Measurements from ENCODE around the gene FOXA2. TPM values are rescaled to one million over a fixed set of nuclear protein-coding genes. Genes with fewer than 3 reads are reported as not detected.

Gene FOXA2
- total and polyA plus RNA-seq, 2 of the 13 experiments (the other 11 are each of a cell fraction or from before 2014, with no cell fraction given): 8.8 to 12.2 TPM

GRCh38 chr20:22579711-22580697, 4.4 kb downstream of the FOXA2 start (continued):
- TF ChIP-seq CREB3 (CRISPR knock-in tag; IDR thresholded peaks at IDR 0.05) (0 out of 2 replicates have a peak, but pooled peaks have one; percentile 22), CHD4 (IDR thresholded peaks at IDR 0.05; ENCODE audit: borderline replicate concordance, low read length) (no peak), ZNF572 (CRISPR knock-in tag; IDR thresholded peaks at IDR 0.05) (no peak), TBX2 (CRISPR knock-in tag; IDR thresholded peaks at IDR 0.05; ENCODE audit: borderline replicate concordance) (no peak; the same call in 1 of the 2 replicates), MTA1 (CRISPR knock-in tag; IDR thresholded peaks at IDR 0.05; ENCODE audit: borderline replicate concordance) (0 out of 2 replicates have a peak, but pooled peaks have one; percentile 39), AGO1 (IDR thresholded peaks at IDR 0.05; ENCODE audit: low read depth, low read length, poor library complexity, severe bottlenecking) (peak; percentile 97), THAP11 (CRISPR knock-in tag; IDR thresholded peaks at IDR 0.05) (no peak), ZNF670 (CRISPR knock-in tag; IDR thresholded peaks at IDR 0.05; ENCODE audit: borderline replicate concordance) (no peak), ETS1 (CRISPR knock-in tag; IDR thresholded peaks at IDR 0.05) (peak; percentile 57; the same call in 1 of the 2 replicates)
